Activated CD4-positive, alpha-beta T cell treated with anti-CD3 and anti-CD28 coated beads, Interleukin-2, amount 10 ng/mL, durations not matched to agents 7 days and 5 days (primary cell): ENCODE measurements around the gene RPL3. TPM values are rescaled to one million over a fixed set of nuclear protein-coding genes. Genes with fewer than 3 reads are reported as not detected.

ENCODE experiments used
- CTCF ChIA-PET: fragments of 350-600 bp; sonication (Branson Sonifier 250); formaldehyde crosslinking; loops from one replicate; lab custom pipeline; 2021; ENCODE audit warnings: antibody characterized with exemption; lab: Charles Lee
- POLR2A ChIA-PET: fragments of 350-600 bp; sonication (Branson Sonifier 250); formaldehyde crosslinking; loops from one replicate; lab custom pipeline; 2021; ENCODE audit warnings: antibody characterized with exemption; lab: Charles Lee
- DNase-seq: peaks from one replicate; pipeline ENCODE4 v3.0.0-alpha.2; 2020
- H3K27ac Mint-ChIP-seq: one replicate; pipeline ENCODE4 v1.8.0; 2021; ENCODE audit warnings: mild to moderate bottlenecking, moderate library complexity, mixed read lengths
- H3K27me3 Mint-ChIP-seq: one replicate; pipeline ENCODE4 v1.8.0; 2021; ENCODE audit warnings: mixed read lengths
- H3K36me3 Mint-ChIP-seq: one replicate; pipeline ENCODE4 v1.8.0; 2021; ENCODE audit warnings: low read depth, mixed read lengths
- H3K4me1 Mint-ChIP-seq: one replicate; pipeline ENCODE4 v1.8.0; 2021; ENCODE audit warnings: mixed read lengths
- H3K4me3 Mint-ChIP-seq: one replicate; pipeline ENCODE4 v1.8.0; 2021; ENCODE audit warnings: mild to moderate bottlenecking, moderate library complexity, mixed read lengths
- H3K9me3 Mint-ChIP-seq: one replicate; pipeline ENCODE4 v1.8.0; 2021; ENCODE audit warnings: mixed read lengths
- total RNA-seq, 2 experiments: library from RNA; stranded (reverse); gene quantifications; one replicate each; pipeline ENCODE4 v1.2.3, GENCODE V29; 2021

Gene RPL3
- total RNA-seq, 2 experiments from 2014 or later, result 1,621 to 1,780 TPM

DNA sequence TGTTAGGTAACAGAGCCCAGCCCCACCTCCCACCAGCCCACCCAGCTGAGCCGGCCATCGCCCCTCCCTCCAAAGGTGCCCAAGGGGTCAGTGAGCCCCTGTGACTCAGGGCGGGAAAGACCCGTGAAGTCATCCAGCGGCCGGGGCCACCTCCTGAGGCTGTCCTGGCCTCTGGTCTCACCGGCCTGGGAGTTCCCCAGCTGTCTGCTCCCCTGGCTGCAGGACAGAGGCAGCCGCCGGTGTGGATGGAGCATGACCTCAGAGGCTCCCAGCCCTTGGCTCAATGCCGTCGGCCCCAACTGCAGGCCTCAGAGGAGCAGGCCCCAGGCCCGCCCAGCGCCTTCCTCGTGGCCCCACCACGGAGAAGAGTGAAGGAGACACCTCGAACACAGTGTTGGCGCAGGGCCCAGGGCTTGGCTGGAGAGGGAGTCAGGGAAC lies 28.7 kb downstream of the RPL3 start:
- no peak for DNase-seq
- POLR2A ChIA-PET, result no interaction called here
- Mint-ChIP-seq H3K4me3 (no peak overlapping the region), H3K27me3 (peaks cover 6% of the 10 kb centered on the region), H3K36me3 (no peaks in the 10 kb centered on the region), H3K9me3 (no peaks in the 10 kb centered on the region), H3K4me1 (no peaks in the 10 kb centered on the region), H3K27ac (no peak overlapping the region)
- CTCF ChIA-PET, result interaction anchor here (1.0 kb wide), 1 partner anchor 106 kb away, joined by 3 read pairs; no protein-coding TSS in a partner anchor

DNA sequence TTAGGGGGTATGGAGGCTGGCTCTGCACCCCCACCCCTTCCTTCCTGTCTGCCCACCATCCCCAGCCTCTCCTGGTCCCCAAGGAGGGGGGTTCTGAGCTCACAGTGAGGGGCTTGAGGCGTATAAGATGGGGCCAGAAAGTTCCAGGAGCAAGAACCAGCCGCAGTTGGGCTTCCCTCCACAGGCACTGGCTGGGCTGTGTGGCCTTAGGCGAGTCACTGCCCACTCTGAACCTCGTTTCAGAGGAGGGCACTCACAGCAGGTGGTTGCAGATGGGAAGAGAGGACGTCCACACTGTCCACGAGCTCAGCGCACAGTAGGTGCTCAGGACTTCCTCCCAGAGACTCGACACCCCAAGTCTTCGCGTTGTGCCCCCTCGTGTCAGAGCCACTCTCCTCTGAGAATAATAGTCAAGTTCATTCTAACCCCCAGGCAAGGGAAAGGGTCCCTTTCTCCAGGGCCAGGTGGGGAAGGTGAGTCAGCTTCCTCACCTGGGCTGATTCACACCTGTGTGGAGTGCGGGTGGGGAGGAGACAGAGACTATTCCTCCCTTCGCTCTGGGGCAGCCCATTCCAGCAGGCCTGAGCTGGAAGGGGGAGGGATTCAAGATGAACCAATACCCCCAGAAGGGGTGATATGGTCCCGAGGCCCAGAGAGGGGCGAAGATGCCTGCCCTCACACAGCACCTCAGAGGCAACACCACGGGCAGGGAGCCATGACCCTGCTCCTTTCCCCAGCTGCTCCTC lies 29.3 kb downstream of the RPL3 start:
- H3K4me1 Mint-ChIP-seq, result no peaks in the 10 kb centered on the region
- no peaks in the 10 kb centered on the region for H3K9me3 Mint-ChIP-seq
- ChIA-PET POLR2A (no interaction called here), CTCF (interaction anchor here (1.0 kb wide), 2 partner anchors 26 to 106 kb away, joined by 3 read pairs; no protein-coding TSS in a partner anchor)
- H3K36me3 Mint-ChIP-seq, result no peaks in the 10 kb centered on the region
- peaks cover 5% of the 10 kb centered on the region for H3K27me3 Mint-ChIP-seq
- H3K27ac Mint-ChIP-seq, result no peak overlapping the region
- no peak overlapping the region for H3K4me3 Mint-ChIP-seq
- DNase-seq, result no peak

DNA sequence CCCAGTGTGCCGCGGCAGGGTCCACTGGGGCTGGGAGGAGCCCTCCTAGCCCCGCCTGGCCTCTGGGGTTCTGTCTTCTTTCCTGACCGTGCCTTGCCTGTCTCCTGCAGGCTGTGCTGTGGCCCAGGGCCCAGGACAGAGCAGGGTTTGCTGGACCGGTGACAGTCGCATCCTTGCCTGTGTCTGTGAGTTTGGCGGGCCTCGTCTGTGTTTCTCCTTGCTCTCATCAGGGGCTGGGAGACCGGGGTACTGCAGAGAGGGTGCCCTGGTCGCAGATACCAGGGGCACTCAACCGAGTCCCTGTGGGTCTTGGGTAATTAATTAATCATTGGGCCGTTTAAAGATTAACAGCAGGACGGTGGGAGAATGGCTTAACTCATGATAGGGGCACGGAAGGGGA lies 29.9 kb downstream of the RPL3 start:
- Mint-ChIP-seq H3K4me3 (no peak overlapping the region), H3K9me3 (no peaks in the 10 kb centered on the region), H3K4me1 (no peaks in the 10 kb centered on the region), H3K27ac (no peak overlapping the region), H3K27me3 (peaks cover 5% of the 10 kb centered on the region), H3K36me3 (no peaks in the 10 kb centered on the region)
- DNase-seq, result no peak
- POLR2A ChIA-PET, result no interaction called here
- CTCF ChIA-PET, result interaction anchor here (1.0 kb wide), 2 partner anchors 26 to 105 kb away, joined by 3 read pairs; no protein-coding TSS in a partner anchor

DNA sequence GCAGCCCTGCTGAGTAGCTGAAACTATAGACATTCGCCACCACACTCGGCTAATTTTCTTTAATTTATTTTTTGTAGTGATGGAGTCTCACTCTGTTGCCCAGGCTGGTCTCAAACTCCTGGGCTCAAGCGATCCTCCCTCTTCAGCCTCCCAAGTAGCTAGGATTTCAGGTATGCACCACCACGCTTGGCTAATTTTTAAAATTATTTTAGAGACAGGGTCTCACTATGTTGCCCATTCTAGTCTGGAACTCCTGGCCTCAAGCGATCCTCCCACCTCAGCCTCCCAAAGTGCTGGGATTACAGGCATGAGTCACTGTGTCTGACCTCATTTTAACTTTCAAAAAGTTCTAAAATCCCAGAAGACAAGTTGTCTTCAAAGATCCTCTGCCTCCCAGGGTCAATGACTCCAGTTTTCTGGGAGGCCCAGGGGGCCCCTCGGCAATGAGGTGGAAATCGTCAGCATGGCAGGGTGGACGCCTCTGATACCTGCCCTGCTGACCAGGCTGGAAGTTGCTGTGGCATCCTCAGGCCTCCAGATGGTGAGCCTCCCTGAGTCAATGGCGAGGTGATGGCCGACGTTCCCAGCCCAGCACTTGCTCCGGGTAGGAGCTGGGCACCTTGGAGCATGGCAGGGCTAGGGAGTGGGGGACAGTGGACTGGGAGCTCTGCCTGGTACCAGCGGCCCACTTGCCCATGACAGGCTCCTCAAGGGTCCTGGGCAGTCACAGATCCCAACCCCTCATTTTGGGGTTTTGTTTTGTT lies 31.1 kb downstream of the RPL3 start:
- Mint-ChIP-seq H3K27ac (no peak overlapping the region), H3K27me3 (peaks cover 5% of the 10 kb centered on the region), H3K36me3 (no peaks in the 10 kb centered on the region), H3K9me3 (no peaks in the 10 kb centered on the region), H3K4me1 (no peaks in the 10 kb centered on the region), H3K4me3 (no peak overlapping the region)
- no peak for DNase-seq
- ChIA-PET CTCF (no interaction called here), POLR2A (no interaction called here)

DNA sequence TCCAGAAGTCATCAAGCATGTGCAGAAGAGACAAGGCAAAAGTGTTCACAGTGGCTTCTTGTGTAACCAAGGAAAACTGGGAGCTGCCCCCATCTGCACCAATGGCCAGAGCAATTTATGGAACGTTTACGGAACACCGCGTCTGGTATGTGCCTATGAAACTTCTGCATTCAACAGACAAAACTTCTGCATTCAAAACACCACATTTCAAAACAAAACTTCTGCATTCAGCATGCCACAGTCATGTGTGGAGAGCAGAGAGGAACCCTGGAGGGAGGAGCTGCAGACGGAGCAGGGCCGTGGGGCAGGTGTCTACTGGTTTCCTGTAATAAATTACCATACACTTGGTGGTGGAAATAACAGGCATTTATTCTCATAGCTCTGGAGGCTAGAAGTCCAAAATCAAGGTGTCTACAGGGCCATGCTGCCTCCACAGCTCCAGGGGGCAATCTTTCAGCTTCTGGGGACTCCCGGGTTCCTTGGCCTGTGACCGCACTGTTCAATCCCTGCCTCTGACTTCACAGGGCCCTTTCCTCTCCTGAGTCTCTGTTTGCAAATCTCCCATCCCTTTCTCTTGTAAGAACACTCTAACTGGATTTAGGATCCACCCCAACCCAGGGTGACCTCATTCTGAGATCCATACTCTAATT lies 32.2 kb downstream of the RPL3 start:
- no peak overlapping the region for H3K4me3 Mint-ChIP-seq
- no peak for DNase-seq
- ChIA-PET POLR2A (interaction anchor here (0.6 kb wide), 1 partner anchor 188 kb away, joined by 5 read pairs; no protein-coding TSS in a partner anchor), CTCF (no interaction called here)
- peaks cover 5% of the 10 kb centered on the region for H3K27me3 Mint-ChIP-seq
- no peak overlapping the region for H3K27ac Mint-ChIP-seq
- no peaks in the 10 kb centered on the region for H3K4me1 Mint-ChIP-seq
- no peaks in the 10 kb centered on the region for H3K9me3 Mint-ChIP-seq
- H3K36me3 Mint-ChIP-seq, result no peaks in the 10 kb centered on the region

DNA sequence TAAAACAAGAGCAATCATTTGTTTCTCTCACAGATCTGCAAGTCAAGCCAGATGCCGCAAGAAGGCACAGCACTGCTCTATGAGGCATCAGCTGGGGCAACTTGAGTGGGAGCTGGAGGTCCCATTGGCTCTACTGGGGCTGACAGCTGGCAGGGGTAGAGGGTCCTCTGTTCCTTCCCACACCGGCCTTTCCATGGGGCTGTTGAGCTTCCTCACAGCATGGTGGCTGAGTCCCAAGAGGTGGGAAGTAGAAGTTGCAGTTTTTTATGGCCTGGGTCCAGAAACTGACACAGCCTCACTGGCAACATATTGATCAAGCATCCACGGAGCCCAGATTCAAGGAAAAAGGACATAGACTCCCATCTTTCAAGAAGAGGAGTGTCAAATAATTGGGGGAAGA lies 34.4 kb downstream of the RPL3 start:
- no peak overlapping the region for H3K4me3 Mint-ChIP-seq
- H3K4me1 Mint-ChIP-seq, result no peaks in the 10 kb centered on the region
- no peaks in the 10 kb centered on the region for H3K36me3 Mint-ChIP-seq
- H3K27ac Mint-ChIP-seq, result no peak overlapping the region
- no peak for DNase-seq
- no peaks in the 10 kb centered on the region for H3K9me3 Mint-ChIP-seq
- ChIA-PET POLR2A (no interaction called here), CTCF (interaction anchor here (1.5 kb wide), 1 partner anchor 33 kb away, joined by 3 read pairs; no protein-coding TSS in a partner anchor)
- H3K27me3 Mint-ChIP-seq, result peaks cover 7% of the 10 kb centered on the region

DNA sequence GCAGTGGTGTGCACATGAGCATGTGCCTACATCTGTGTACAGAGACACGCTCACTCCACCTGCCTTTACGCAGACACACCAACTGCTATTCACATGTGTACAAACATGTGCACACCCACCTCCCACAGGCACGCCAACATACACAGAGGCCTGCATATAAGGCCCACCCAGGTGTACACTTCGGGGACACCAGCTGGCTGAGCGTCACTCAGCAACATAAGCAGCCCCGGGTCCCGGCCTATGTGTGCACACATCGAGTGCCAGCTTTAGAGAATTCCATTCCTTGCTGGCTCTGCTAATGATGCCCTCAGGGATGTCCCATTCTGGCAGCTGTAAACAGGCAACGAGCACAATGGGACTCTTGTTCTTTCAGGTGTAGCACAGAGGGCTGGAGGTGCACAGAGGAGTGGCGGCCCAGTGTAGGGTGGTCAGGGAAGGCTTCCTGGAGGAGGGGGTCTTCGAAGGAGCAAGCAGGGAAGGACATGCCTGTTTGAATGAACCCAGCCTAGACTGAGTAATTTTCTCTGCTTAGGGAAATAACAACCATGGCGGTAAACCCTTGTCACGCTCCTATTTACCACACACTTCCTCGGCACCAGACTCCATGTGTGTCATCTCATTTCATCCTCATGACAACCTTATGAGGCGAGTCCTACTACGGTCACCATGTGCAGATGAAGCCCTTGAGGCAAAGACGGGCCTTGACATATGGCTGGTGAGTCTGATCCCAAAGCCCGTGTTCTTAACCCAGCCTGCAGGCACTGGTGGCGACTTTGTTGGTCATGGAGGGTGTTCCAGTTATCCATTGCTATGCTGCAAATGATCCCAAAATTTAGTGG lies 35.1 kb downstream of the RPL3 start:
- H3K4me3 Mint-ChIP-seq, result no peak overlapping the region
- no peaks in the 10 kb centered on the region for H3K9me3 Mint-ChIP-seq
- CTCF ChIA-PET, result interaction anchor here (1.3 to 1.4 kb wide), 2 partner anchors 15 to 20 kb away, joined by 3 read pairs; no protein-coding TSS in a partner anchor
- DNase-seq, result no peak
- no peak overlapping the region for H3K27ac Mint-ChIP-seq
- no peaks in the 10 kb centered on the region for H3K4me1 Mint-ChIP-seq
- H3K27me3 Mint-ChIP-seq, result peaks cover 12% of the 10 kb centered on the region
- H3K36me3 Mint-ChIP-seq, result no peaks in the 10 kb centered on the region
- POLR2A ChIA-PET, result no interaction called here

DNA sequence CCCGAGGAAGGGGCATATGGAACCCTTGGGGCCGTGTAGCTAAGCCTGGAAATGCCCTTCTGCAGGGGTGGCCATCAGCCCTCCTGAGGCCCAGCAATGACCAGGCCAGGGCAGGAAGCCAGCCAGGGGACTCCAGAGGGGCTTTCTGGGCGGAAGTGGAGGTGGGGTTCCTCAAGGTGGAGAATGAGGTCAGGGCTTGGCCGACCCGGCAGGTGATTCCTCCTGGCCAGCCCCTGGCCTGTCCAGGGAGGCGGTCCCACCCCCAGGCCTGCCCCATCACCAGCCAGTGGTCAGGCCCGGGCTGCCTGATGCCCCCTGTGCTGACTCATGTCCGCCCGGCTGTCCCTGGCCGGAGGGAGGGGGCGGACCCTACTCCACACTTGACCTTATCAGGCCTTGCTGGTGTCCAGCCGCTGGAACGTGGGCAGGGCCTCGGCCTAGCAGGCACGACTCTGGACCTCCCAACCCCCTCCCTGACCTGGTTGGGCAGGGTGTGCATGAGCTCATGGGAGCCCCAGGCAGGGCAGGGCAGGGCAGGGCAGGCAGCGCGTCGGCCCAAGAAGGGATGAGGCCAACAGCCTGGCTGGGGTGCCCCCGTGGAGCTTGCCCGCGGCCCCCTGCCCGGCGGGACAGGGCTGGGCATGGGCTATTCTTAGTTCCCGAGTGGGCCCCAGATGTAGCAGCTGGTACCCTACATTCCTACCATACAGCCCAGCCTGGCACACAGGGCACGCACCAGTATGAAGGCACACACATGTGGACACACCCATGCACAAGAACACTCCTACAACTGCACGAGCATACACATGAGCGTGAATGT lies 35.9 kb downstream of the RPL3 start:
- H3K27me3 Mint-ChIP-seq, result peaks cover 17% of the 10 kb centered on the region
- no peak overlapping the region for H3K27ac Mint-ChIP-seq
- CTCF ChIA-PET, result interaction anchor here (0.9 to 1.4 kb wide), 3 partner anchors 16 to 23 kb away, joined by 3 to 5 read pairs (median 3); no protein-coding TSS in a partner anchor
- POLR2A ChIA-PET, result no interaction called here
- H3K9me3 Mint-ChIP-seq, result no peaks in the 10 kb centered on the region
- no peak for DNase-seq
- no peaks in the 10 kb centered on the region for H3K4me1 Mint-ChIP-seq
- H3K36me3 Mint-ChIP-seq, result no peaks in the 10 kb centered on the region
- no peak overlapping the region for H3K4me3 Mint-ChIP-seq

DNA sequence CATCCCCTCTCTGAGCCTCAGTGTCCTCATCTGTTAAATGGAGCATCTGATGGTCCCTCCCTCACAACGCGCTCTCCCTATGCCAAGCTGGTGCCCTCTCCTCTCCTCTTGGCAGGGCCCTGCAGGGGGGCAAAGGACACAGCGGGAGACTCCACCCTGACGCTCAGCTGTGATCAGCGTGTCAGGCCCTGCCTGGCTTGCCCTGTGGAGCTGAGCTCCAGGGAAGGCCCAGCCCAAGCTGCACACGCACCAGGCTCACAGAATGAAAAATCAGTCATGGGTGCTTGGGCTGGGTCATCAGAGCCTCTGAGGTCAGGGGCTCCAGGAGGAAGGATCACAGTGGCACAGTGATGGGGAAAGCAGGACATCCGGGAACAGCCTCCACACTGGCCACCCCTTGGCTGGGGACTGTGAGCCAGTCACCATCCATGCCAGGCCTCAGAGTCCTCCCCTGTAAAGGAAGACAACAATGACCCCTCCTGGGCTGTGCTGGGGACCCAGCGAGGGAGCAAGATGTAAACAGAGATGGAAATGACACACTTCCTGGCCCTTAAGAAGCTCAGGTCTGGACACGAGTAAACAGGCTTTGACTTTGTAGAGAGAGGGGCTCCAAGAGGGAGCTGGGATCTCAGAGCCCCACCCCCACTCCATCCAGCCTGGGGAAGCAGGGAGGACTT lies 36.6 kb downstream of the RPL3 start:
- H3K27ac Mint-ChIP-seq, result no peak overlapping the region
- DNase-seq, result no peak
- no peaks in the 10 kb centered on the region for H3K36me3 Mint-ChIP-seq
- CTCF ChIA-PET, result interaction anchor here (0.9 to 1.4 kb wide), 3 partner anchors 17 to 23 kb away, joined by 3 to 5 read pairs (median 3); no protein-coding TSS in a partner anchor
- H3K27me3 Mint-ChIP-seq, result peaks cover 17% of the 10 kb centered on the region
- H3K4me1 Mint-ChIP-seq, result no peaks in the 10 kb centered on the region
- no peak overlapping the region for H3K4me3 Mint-ChIP-seq
- no peaks in the 10 kb centered on the region for H3K9me3 Mint-ChIP-seq
- POLR2A ChIA-PET, result no interaction called here

DNA sequence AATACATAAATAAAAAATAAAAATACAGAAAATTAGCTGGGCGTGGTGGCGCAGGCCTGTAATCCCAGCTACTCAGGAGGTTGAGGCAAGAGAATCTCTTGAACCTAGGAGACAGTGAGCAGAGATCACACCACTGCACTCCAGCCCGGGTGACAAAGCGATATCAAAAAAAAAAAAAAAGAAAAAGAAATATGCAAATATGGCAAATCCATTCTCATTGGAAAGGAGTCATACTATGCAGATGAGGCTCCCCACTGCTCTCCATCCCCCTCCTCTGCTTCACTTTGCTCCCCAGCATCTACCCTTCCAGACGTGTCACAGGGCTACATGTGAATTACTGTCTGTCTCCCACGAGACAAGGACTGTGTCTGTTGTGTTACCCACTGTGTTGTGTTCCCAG lies 38.3 kb downstream of the RPL3 start:
- Mint-ChIP-seq H3K9me3 (no peaks in the 10 kb centered on the region), H3K27me3 (peaks cover 15% of the 10 kb centered on the region), H3K27ac (no peak overlapping the region), H3K4me1 (no peaks in the 10 kb centered on the region), H3K36me3 (no peaks in the 10 kb centered on the region), H3K4me3 (no peak overlapping the region)
- POLR2A ChIA-PET, result no interaction called here
- no peak for DNase-seq
- CTCF ChIA-PET, result no interaction called here

DNA sequence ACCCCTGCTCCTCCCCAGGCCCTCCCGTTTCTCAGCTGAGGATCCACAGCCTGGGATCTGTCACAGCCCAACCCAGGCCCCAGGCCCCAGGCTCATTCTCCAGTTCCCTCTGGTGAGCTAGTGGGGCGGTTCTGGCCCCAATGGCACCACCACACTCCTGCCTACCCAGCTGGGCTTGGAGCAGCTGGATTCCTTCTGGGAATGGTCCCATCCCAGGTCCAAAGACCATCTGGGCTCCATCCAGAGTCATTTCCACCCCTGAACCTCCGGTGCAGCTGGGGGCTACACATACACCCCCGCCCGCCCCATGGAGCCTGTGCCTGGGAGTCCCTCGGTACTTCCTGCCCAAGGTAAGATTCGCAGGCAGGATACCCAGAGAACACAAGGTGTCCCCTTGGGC lies 39.2 kb downstream of the RPL3 start:
- ChIA-PET POLR2A (no interaction called here), CTCF (no interaction called here)
- Mint-ChIP-seq H3K9me3 (no peaks in the 10 kb centered on the region), H3K4me1 (no peaks in the 10 kb centered on the region), H3K4me3 (no peak overlapping the region), H3K36me3 (no peaks in the 10 kb centered on the region), H3K27ac (no peak overlapping the region), H3K27me3 (peaks cover 15% of the 10 kb centered on the region)
- no peak for DNase-seq
